ENCODE measurements around the gene TAGLN. TPM values are rescaled to one million over a fixed set of nuclear protein-coding genes. Genes with fewer than 3 reads are reported as not detected.
"Not testable (repeated sequence)": the region's sequence is repeated elsewhere in the genome, so short reads cannot be mapped to it uniquely, and the experiment has no call there.

TAGLN gene
- polyA plus RNA-seq, 4 donors: 57.9 to 611 (median 134) TPM

- no peaks in the 10 kb centered on the region for H3K27me3 ChIP-seq (ENCODE audit: control insufficient read depth in 3 of 3, insufficient read depth in 3 of 3, low read length in 3 of 3)
- H3K36me3 ChIP-seq (ENCODE audit: control insufficient read depth in 3 of 3, insufficient read depth in 2 of 3, low read depth in 1 of 3, low read length in 3 of 3): peaks cover 2 to 79% (median 9%) of the 10 kb centered on the region in 3 donors
- peak overlapping the region in 2 of 3 donors; percentile 58 to 86 for H3K27ac ChIP-seq (ENCODE audit: low read depth in 1 of 3, low read length in 2 of 3)
- WGBS, 3 donors: 67 to 79% (median 78%) methylated on average over 14 of the region's 14 CpGs
- H3K4me1 ChIP-seq (ENCODE audit: control insufficient read depth in 3 of 3, insufficient read depth in 2 of 3, low read depth in 1 of 3, low read length in 2 of 3): peaks cover 0 to 19% (median 0%) of the 10 kb centered on the region in 3 donors
- H3K9me3 ChIP-seq (ENCODE audit: control insufficient read depth in 2 of 2, insufficient read depth in 1 of 2, low read depth in 1 of 2, low read length in 1 of 2): no peaks in the 10 kb centered on the region
- peak overlapping the region in 1 of 3 donors; percentile 47 for H3K4me3 ChIP-seq (ENCODE audit: low read depth in 1 of 3, low read length in 3 of 3)
- FAIRE-seq (no peak), DNase-seq (no peak)
Observed at GRCh38 chr11:117201658-117202305, 2.6 kb downstream of the TAGLN start.

GRCh38 chr11:117202386-117203068, 3.4 kb downstream of the TAGLN start:
- 73 to 89% (median 84%) methylated on average over 7 of the region's 7 CpGs for WGBS, 3 donors
- no peak for DNase-seq

GRCh38 chr11:117203069-117203407, 3.9 kb downstream of the TAGLN start:
- DNase-seq: no peak
- H3K27ac ChIP-seq (ENCODE audit: low read depth in 1 of 3, low read length in 2 of 3): peak overlapping the region in 2 of 3 donors; percentile 34 to 58
- H3K9me3 ChIP-seq (ENCODE audit: control insufficient read depth in 2 of 2, insufficient read depth in 1 of 2, low read depth in 1 of 2, low read length in 1 of 2): no peaks in the 10 kb centered on the region
- H3K4me1 ChIP-seq (ENCODE audit: control insufficient read depth in 3 of 3, insufficient read depth in 2 of 3, low read depth in 1 of 3, low read length in 2 of 3): peaks cover 0 to 19% (median 0%) of the 10 kb centered on the region in 3 donors
- no peak for FAIRE-seq
- H3K36me3 ChIP-seq (ENCODE audit: control insufficient read depth in 3 of 3, insufficient read depth in 2 of 3, low read depth in 1 of 3, low read length in 3 of 3): peaks cover 2 to 66% (median 9%) of the 10 kb centered on the region in 3 donors
- no peaks in the 10 kb centered on the region for H3K27me3 ChIP-seq (ENCODE audit: control insufficient read depth in 3 of 3, insufficient read depth in 3 of 3, low read length in 3 of 3)
- peak overlapping the region in 1 of 3 donors; percentile 47 for H3K4me3 ChIP-seq (ENCODE audit: low read depth in 1 of 3, low read length in 3 of 3)
- 92 to 97% (median 97%) methylated on average over 10 of the region's 10 CpGs for WGBS, 3 donors

More at GRCh38 chr11:117202386-117203068, 3.4 kb downstream of the TAGLN start:
- H3K4me1 ChIP-seq (ENCODE audit: control insufficient read depth in 3 of 3, insufficient read depth in 2 of 3, low read depth in 1 of 3, low read length in 2 of 3): peaks cover 0 to 19% (median 0%) of the 10 kb centered on the region in 3 donors
- FAIRE-seq: no peak
- no peaks in the 10 kb centered on the region for H3K27me3 ChIP-seq (ENCODE audit: control insufficient read depth in 3 of 3, insufficient read depth in 3 of 3, low read length in 3 of 3)
- H3K27ac ChIP-seq (ENCODE audit: low read depth in 1 of 3, low read length in 2 of 3): peak overlapping the region in 2 of 3 donors; percentile 58 to 86
- H3K4me3 ChIP-seq (ENCODE audit: low read depth in 1 of 3, low read length in 3 of 3): peak overlapping the region in 1 of 3 donors; percentile 47
- H3K36me3 ChIP-seq (ENCODE audit: control insufficient read depth in 3 of 3, insufficient read depth in 2 of 3, low read depth in 1 of 3, low read length in 3 of 3): peaks cover 2 to 71% (median 9%) of the 10 kb centered on the region in 3 donors
- H3K9me3 ChIP-seq (ENCODE audit: control insufficient read depth in 2 of 2, insufficient read depth in 1 of 2, low read depth in 1 of 2, low read length in 1 of 2): no peaks in the 10 kb centered on the region

- 82 to 92% (median 90%) methylated on average over 16 to 17 of the region's 17 CpGs for WGBS, 3 donors
- no peak for DNase-seq
- Histone ChIP-seq H3K27me3 (ENCODE audit: control insufficient read depth in 3 of 3, insufficient read depth in 3 of 3, low read length in 3 of 3) (no peaks in the 10 kb centered on the region), H3K4me1 (ENCODE audit: control insufficient read depth in 3 of 3, insufficient read depth in 2 of 3, low read depth in 1 of 3, low read length in 2 of 3) (peaks cover 0 to 6% (median 0%) of the 10 kb centered on the region in 3 donors), H3K36me3 (ENCODE audit: control insufficient read depth in 3 of 3, insufficient read depth in 2 of 3, low read depth in 1 of 3, low read length in 3 of 3) (peaks cover 2 to 61% (median 9%) of the 10 kb centered on the region in 3 donors), H3K27ac (ENCODE audit: low read depth in 1 of 3, low read length in 2 of 3) (peak overlapping the region in 2 of 3 donors; percentile 18 to 23), H3K9me3 (ENCODE audit: control insufficient read depth in 2 of 2, insufficient read depth in 1 of 2, low read depth in 1 of 2, low read length in 1 of 2) (no peaks in the 10 kb centered on the region), H3K4me3 (ENCODE audit: low read depth in 1 of 3, low read length in 3 of 3) (no peak overlapping the region)
- FAIRE-seq: no peak
Observed at GRCh38 chr11:117204283-117205080, 5.3 kb downstream of the TAGLN start.

GRCh38 chr11:117205211-117205818, 6.1 kb downstream of the TAGLN start:
- Histone ChIP-seq H3K4me3 (ENCODE audit: low read depth in 1 of 3, low read length in 3 of 3) (no peak overlapping the region), H3K4me1 (ENCODE audit: control insufficient read depth in 3 of 3, insufficient read depth in 2 of 3, low read depth in 1 of 3, low read length in 2 of 3) (no peaks in the 10 kb centered on the region), H3K27me3 (ENCODE audit: control insufficient read depth in 3 of 3, insufficient read depth in 3 of 3, low read length in 3 of 3) (no peaks in the 10 kb centered on the region), H3K27ac (ENCODE audit: low read depth in 1 of 3, low read length in 2 of 3) (no peak overlapping the region), H3K36me3 (ENCODE audit: control insufficient read depth in 3 of 3, insufficient read depth in 2 of 3, low read depth in 1 of 3, low read length in 3 of 3) (peaks cover 2 to 56% (median 9%) of the 10 kb centered on the region in 3 donors), H3K9me3 (ENCODE audit: control insufficient read depth in 2 of 2, insufficient read depth in 1 of 2, low read depth in 1 of 2, low read length in 1 of 2) (no peaks in the 10 kb centered on the region)
- no peak for FAIRE-seq
- 88 to 92% (median 92%) methylated on average over 11 of the region's 11 CpGs for WGBS, 3 donors
- no peak for DNase-seq

- DNase-seq; H3K4me1 ChIP-seq (ENCODE audit: control insufficient read depth in 3 of 3, insufficient read depth in 2 of 3, low read depth in 1 of 3, low read length in 2 of 3); FAIRE-seq; H3K9me3 ChIP-seq (ENCODE audit: control insufficient read depth in 2 of 2, insufficient read depth in 1 of 2, low read depth in 1 of 2, low read length in 1 of 2); H3K4me3 ChIP-seq (ENCODE audit: low read depth in 1 of 3, low read length in 3 of 3); H3K27ac ChIP-seq (ENCODE audit: low read depth in 1 of 3, low read length in 2 of 3); H3K27me3 ChIP-seq (ENCODE audit: control insufficient read depth in 3 of 3, insufficient read depth in 3 of 3, low read length in 3 of 3): not testable (repeated sequence)
- H3K36me3 ChIP-seq (ENCODE audit: control insufficient read depth in 3 of 3, insufficient read depth in 2 of 3, low read depth in 1 of 3, low read length in 3 of 3): peaks cover 2 to 56% (median 10%) of the 10 kb centered on the region in 3 donors
- 81 to 89% (median 89%) methylated on average over 7 to 8 of the region's 8 CpGs for WGBS, 3 donors
Observed at GRCh38 chr11:117206111-117206510, 6.9 kb downstream of the TAGLN start.

GRCh38 chr11:117206859-117207258, 7.7 kb downstream of the TAGLN start:
- H3K9me3 ChIP-seq (ENCODE audit: control insufficient read depth in 2 of 2, insufficient read depth in 1 of 2, low read depth in 1 of 2, low read length in 1 of 2); FAIRE-seq; H3K4me3 ChIP-seq (ENCODE audit: low read depth in 1 of 3, low read length in 3 of 3); H3K27me3 ChIP-seq (ENCODE audit: control insufficient read depth in 3 of 3, insufficient read depth in 3 of 3, low read length in 3 of 3); H3K27ac ChIP-seq (ENCODE audit: low read depth in 1 of 3, low read length in 2 of 3); H3K4me1 ChIP-seq (ENCODE audit: control insufficient read depth in 3 of 3, insufficient read depth in 2 of 3, low read depth in 1 of 3, low read length in 2 of 3); DNase-seq: not testable (repeated sequence)
- H3K36me3 ChIP-seq (ENCODE audit: control insufficient read depth in 3 of 3, insufficient read depth in 2 of 3, low read depth in 1 of 3, low read length in 3 of 3): peaks cover 2 to 49% (median 10%) of the 10 kb centered on the region in 3 donors
- WGBS, 3 donors: 56 to 79% (median 78%) methylated on average over 4 to 6 of the region's 11 CpGs

GRCh38 chr11:117207481-117207880, 8.3 kb downstream of the TAGLN start:
- H3K36me3 ChIP-seq (ENCODE audit: control insufficient read depth in 3 of 3, insufficient read depth in 2 of 3, low read depth in 1 of 3, low read length in 3 of 3): peaks cover 0 to 43% (median 10%) of the 10 kb centered on the region in 3 donors
- FAIRE-seq: not testable (repeated sequence)
- 87 to 96% (median 94%) methylated on average over 5 of the region's 5 CpGs for WGBS, 3 donors

More at GRCh38 chr11:117207481-117207880, 8.3 kb downstream of the TAGLN start:
- not testable (repeated sequence) for DNase-seq; H3K27ac ChIP-seq (ENCODE audit: low read depth in 1 of 3, low read length in 2 of 3); H3K9me3 ChIP-seq (ENCODE audit: control insufficient read depth in 2 of 2, insufficient read depth in 1 of 2, low read depth in 1 of 2, low read length in 1 of 2); H3K4me1 ChIP-seq (ENCODE audit: control insufficient read depth in 3 of 3, insufficient read depth in 2 of 3, low read depth in 1 of 3, low read length in 2 of 3); H3K4me3 ChIP-seq (ENCODE audit: low read depth in 1 of 3, low read length in 3 of 3); H3K27me3 ChIP-seq (ENCODE audit: control insufficient read depth in 3 of 3, insufficient read depth in 3 of 3, low read length in 3 of 3)
